H1 (cell line): ENCODE results near the gene CORO6. TPM values are rescaled to one million over a fixed set of nuclear protein-coding genes. Genes with fewer than 3 reads are reported as not detected.

Source experiments
- CTCF ChIA-PET: fragments of 300-600 bp; sonication (Branson Sonifier 250); formaldehyde crosslinking; loops from one replicate; lab custom pipeline; 2021; ENCODE audit not compliant: partially characterized antibody; lab: Charles Lee
- POLR2A ChIA-PET: fragments of 300-600 bp; sonication (Branson Sonifier 250); formaldehyde crosslinking; loops from one replicate; lab custom pipeline; 2021; ENCODE audit warnings: inconsistent platforms; ENCODE audit not compliant: partially characterized antibody; lab: Charles Lee
- DNase-seq, 2 experiments: peaks; one replicate each; pipeline versions ENCODE4 v3.0.0 to v3.0.0-alpha.2; 2010 to 2022; ENCODE audit warnings: low spot score in 2 of 2, low read depth in 1 of 2, mixed read lengths in 1 of 2
- FAIRE-seq: peaks from 2 replicates; lab custom pipeline; 2011; peaks lifted over from hg19 to GRCh38; lab: Jason Lieb, UNC
- H2AFZ ChIP-seq: 2 replicates; pipeline ENCODE4 v1.8.1; 2012; ENCODE audit warnings: low read length, inconsistent platforms
- H2AK5ac ChIP-seq: 2 replicates; pipeline ENCODE4 v1.6.1; 2013; ENCODE audit warnings: low read depth, low read length
- H2BK120ac ChIP-seq: replicated peaks from 2 replicates; pipeline ENCODE3; 2013; ENCODE audit warnings: low read depth, low read length, inconsistent platforms
- H2BK12ac ChIP-seq: 2 replicates; pipeline ENCODE4 v1.6.1; 2013; ENCODE audit warnings: low read depth, low read length
- H2BK15ac ChIP-seq: 2 replicates; pipeline ENCODE4 v1.6.1; 2013; ENCODE audit warnings: low read length
- H2BK20ac ChIP-seq: 2 replicates; pipeline ENCODE4 v1.6.1; 2013; ENCODE audit warnings: low read length
- H2BK5ac ChIP-seq: 2 replicates; pipeline ENCODE4 v1.6.1; 2013; ENCODE audit warnings: low read depth, low read length
- H3K14ac ChIP-seq: 2 replicates; pipeline ENCODE4 v1.6.1; 2013; ENCODE audit warnings: inconsistent platforms; ENCODE audit not compliant: insufficient read length
- H3K18ac ChIP-seq: 2 replicates; pipeline ENCODE4 v1.6.1; 2013; ENCODE audit warnings: low read length; ENCODE audit errors: extremely low read depth
- H3K23ac ChIP-seq: 2 replicates; pipeline ENCODE4 v1.6.1; 2013; ENCODE audit warnings: inconsistent platforms; ENCODE audit not compliant: insufficient read length
- H3K23me2 ChIP-seq: 2 replicates; pipeline ENCODE4 v1.6.1; 2013; ENCODE audit warnings: low read depth, low read length
- H3K27ac ChIP-seq: 2 replicates; pipeline ENCODE4 v1.6.1; 2011; ENCODE audit warnings: low read depth, low read length, inconsistent platforms
- H3K27me3 ChIP-seq, 4 experiments: replicated peaks in 1 of 4; 1 replicate in 1 of 4; 2 replicates in 3 of 4; pipeline versions ENCODE4 v1.6.1 to v1.8.1; 2011 to 2013; ENCODE audit warnings: low read length in 3 of 4, mild to moderate bottlenecking in 3 of 4, inconsistent platforms in 2 of 4, mixed read lengths in 2 of 4, moderate library complexity in 1 of 4; ENCODE audit not compliant: control insufficient read depth in 3 of 4, insufficient read depth in 3 of 4; ENCODE audit errors: extremely low read depth in 1 of 4
- H3K36me3 ChIP-seq, 4 experiments: 2 replicates each; pipeline versions ENCODE4 v1.6.1 to v1.8.1; 2011 to 2013; ENCODE audit warnings: mild to moderate bottlenecking in 4 of 4, low read length in 3 of 4, moderate library complexity in 2 of 4, control low read depth in 1 of 4, inconsistent platforms in 1 of 4; ENCODE audit not compliant: insufficient read depth in 4 of 4, control insufficient read depth in 2 of 4
- H3K4ac ChIP-seq: replicated peaks from 2 replicates; pipeline ENCODE3; 2013; ENCODE audit warnings: low read length, low read depth, mixed read lengths, inconsistent platforms; ENCODE audit not compliant: insufficient read length
- H3K4me1 ChIP-seq, 4 experiments: replicated peaks in 1 of 4; 1 replicate in 1 of 4; 2 replicates in 3 of 4; pipeline versions ENCODE4 v1.6.1 to v1.8.1; 2011 to 2013; ENCODE audit warnings: low read length in 3 of 4, inconsistent platforms in 2 of 4, mixed read lengths in 1 of 4; ENCODE audit not compliant: insufficient read depth in 4 of 4, control insufficient read depth in 3 of 4
- H3K4me2 ChIP-seq, 2 experiments: 2 replicates each; pipeline versions ENCODE4 v1.6.1 to v1.8.1; 2011 to 2013; ENCODE audit warnings: low read depth in 2 of 2, low read length in 2 of 2, control low read depth in 1 of 2, inconsistent platforms in 1 of 2, mild to moderate bottlenecking in 1 of 2; ENCODE audit not compliant: insufficient read depth in 1 of 2
- H3K4me3 ChIP-seq, 4 experiments: fragments of 200-600, 300-600 bp in 1 of 4; sonication (generic), shearing (Covaris generic), sonication (Bioruptor Twin) in 1 of 4; 2 replicates each; pipeline versions ENCODE4 v1.5.1 to v1.8.1; 2011 to 2016; ENCODE audit warnings: low read length in 4 of 4, low read depth in 3 of 4, control low read depth in 2 of 4, inconsistent platforms in 2 of 4, mild to moderate bottlenecking in 2 of 4, mixed read lengths in 1 of 4, moderate library complexity in 1 of 4; ENCODE audit not compliant: insufficient read depth in 2 of 4; ENCODE audit errors: extremely low read depth in 1 of 4
- H3K56ac ChIP-seq: replicated peaks from 2 replicates; pipeline ENCODE3; 2013; ENCODE audit warnings: low read depth, mild to moderate bottlenecking, mixed read lengths, low read length, inconsistent platforms; ENCODE audit not compliant: insufficient read length
- H3K79me1 ChIP-seq: 2 replicates; pipeline ENCODE4 v1.6.1; 2013; ENCODE audit warnings: low read depth, low read length, control low read depth
- H3K79me2 ChIP-seq, 2 experiments: 2 replicates each; pipeline versions ENCODE4 v1.6.1 to v1.8.1; 2012 to 2013; ENCODE audit warnings: low read length in 2 of 2, mild to moderate bottlenecking in 2 of 2, inconsistent platforms in 1 of 2; ENCODE audit not compliant: insufficient read depth in 2 of 2, control insufficient read depth in 1 of 2
- H3K9ac ChIP-seq, 4 experiments: replicated peaks in 1 of 4; 1 replicate in 1 of 4; 2 replicates in 3 of 4; pipeline versions ENCODE4 v1.6.1 to v1.8.1; 2011 to 2013; ENCODE audit warnings: low read depth in 3 of 4, low read length in 3 of 4, control low read depth in 2 of 4, mild to moderate bottlenecking in 2 of 4, moderate library complexity in 2 of 4, inconsistent platforms in 1 of 4; ENCODE audit errors: extremely low read depth in 1 of 4
- H3K9me3 ChIP-seq, 2 experiments: 2 replicates each; pipeline versions ENCODE4 v1.6.1 to v1.8.1; 2012 to 2013; ENCODE audit warnings: mild to moderate bottlenecking in 2 of 2, moderate library complexity in 2 of 2, control low read depth in 1 of 2, inconsistent platforms in 1 of 2, low read depth in 1 of 2, low read length in 1 of 2, mixed read lengths in 1 of 2; ENCODE audit not compliant: insufficient read depth in 2 of 2
- H4K20me1 ChIP-seq, 2 experiments: replicated peaks in 1 of 2; 2 replicates each; pipeline versions ENCODE3 to v1.8.1; 2011 to 2013; ENCODE audit warnings: inconsistent platforms in 2 of 2, low read length in 2 of 2, mild to moderate bottlenecking in 1 of 2; ENCODE audit not compliant: insufficient read depth in 2 of 2, control insufficient read depth in 1 of 2
- H4K5ac ChIP-seq: 2 replicates; pipeline ENCODE4 v1.6.1; 2013; ENCODE audit warnings: low read length, low read depth, mixed read lengths, inconsistent platforms; ENCODE audit not compliant: insufficient read length
- H4K8ac ChIP-seq: 2 replicates; pipeline ENCODE4 v1.8.0; 2013; ENCODE audit warnings: mild to moderate bottlenecking, moderate library complexity, low read length, inconsistent platforms; ENCODE audit not compliant: insufficient read depth; ENCODE audit errors: extremely low read depth
- H4K91ac ChIP-seq: replicated peaks from 2 replicates; pipeline ENCODE3; 2013; ENCODE audit warnings: low read length, mixed read lengths, inconsistent platforms; ENCODE audit not compliant: insufficient read length
- BRCA1 ChIP-seq: IDR thresholded peaks from 2 replicates; pipeline ENCODE4 v1.6.1; 2012; ENCODE audit warnings: low read depth, low read length, improper control_type of control experiment
- CREB1 ChIP-seq: IDR thresholded peaks from 2 replicates; pipeline ENCODE4 v1.6.1; 2012; ENCODE audit warnings: inconsistent platforms
- E2F6 ChIP-seq: IDR thresholded peaks from 2 replicates; pipeline ENCODE4 v1.6.1; 2012; ENCODE audit warnings: inconsistent platforms
- KDM4A ChIP-seq: IDR thresholded peaks from one replicate; pipeline ENCODE4 v1.7.1; 2012; ENCODE audit warnings: low read depth, mild to moderate bottlenecking, moderate library complexity, low read length, inconsistent platforms; ENCODE audit not compliant: severe bottlenecking
- MAX ChIP-seq: IDR thresholded peaks from 2 replicates; pipeline ENCODE4 v1.6.1; 2012; ENCODE audit warnings: inconsistent platforms
- SIN3A ChIP-seq, 2 experiments: IDR thresholded peaks in 1 of 2; conservative IDR thresholded peaks in 1 of 2; 2 replicates each; pipeline ENCODE4 v1.6.1; 2011 to 2012; ENCODE audit warnings: low read length in 2 of 2, improper control_type of control experiment in 1 of 2, low read depth in 1 of 2, mild to moderate bottlenecking in 1 of 2
- WGBS, 2 experiments: shearing (Covaris generic) in 1 of 2; methylation state at CpG; one replicate each; pipeline versions ENCODE4 v1.1.6 to v1.1.7; 2013 to 2015; ENCODE audit warnings: low lambda C conversion rate in 2 of 2, mixed read lengths in 2 of 2, inconsistent platforms in 1 of 2, low coverage in 1 of 2, missing lambda C conversion rate in 1 of 2; ENCODE audit not compliant: insufficient replicate concordance in 2 of 2, insufficient coverage in 1 of 2, insufficient read length in 1 of 2; ENCODE audit errors: extremely low coverage in 1 of 2, missing lambda C conversion rate in 1 of 2; 5-methylcytosine and 5-hydroxymethylcytosine counted together
- polyA plus RNA-seq, 7 experiments: library from polyadenylated mRNA; depleted of rRNA in 3 of 7; stranded (reverse) in 5 of 7; unstranded in 2 of 7; fragments of >200 nt in 5 of 7; fragments of 200-250 nt in 2 of 7; gene quantifications; 1 replicate in 5 of 7; 2 replicates in 1 of 7; 4 replicates in 1 of 7; pipeline versions ENCODE4 v1.2.1 to v1.2.3, GENCODE V29; 2011 to 2013; ENCODE audit warnings: missing spikeins in 2 of 7, mixed read lengths in 2 of 7
- total RNA-seq: library from RNA; stranded (reverse); fragmentation: NEBNext Ultra II Directional; extraction: Animal tissue kit (Norgen Biotek cat#: 25700); gene quantifications from 2 replicates; pipeline ENCODE4 v1.2.1, GENCODE V29; 2021
- TF ChIP-seq, protein P1 (sequence below), 3 experiments: IDR thresholded peaks; 1 replicate in 2 of 3; 2 replicates in 1 of 3; pipeline versions ENCODE4 v1.5.1 to v1.6.1; 2011; ENCODE audit warnings: low read length in 3 of 3, mild to moderate bottlenecking in 3 of 3, inconsistent platforms in 2 of 3, low read depth in 1 of 3, moderate library complexity in 1 of 3; ENCODE audit not compliant: insufficient read depth in 1 of 3; ENCODE audit errors: control extremely low read depth in 1 of 3

CORO6 gene
- total and polyA plus RNA-seq, 2 of the 8 experiments (the other 6 are each of a cell fraction or from before 2014, with no cell fraction given) = 2.5 to 8.6 TPM

GRCh38 chr17:29592850-29593551, 29.7 kb downstream of the CORO6 start, which contains the start of gene ANKRD13B:
Gene ANKRD13B, plus strand, starts transcription at chr17:29593132. Its CDS starts 490 bp downstream, at chr17:29593622.
- H4K8ac ChIP-seq = peak within 1 kb of the TSS; percentile 63
- H2BK5ac ChIP-seq = peak within 1 kb of the TSS; percentile 44; the same call in 1 of the 2 replicates
- H4K91ac ChIP-seq = no peak within 1 kb of the TSS
- no peak within 1 kb of the TSS for H2BK120ac ChIP-seq
- H3K23me2 ChIP-seq = peaks cover 40% of the 10 kb centered on the region
- H3K14ac ChIP-seq = no peak within 1 kb of the TSS
- H3K27me3 ChIP-seq = peaks cover 0 to 6% (median 5%) of the 10 kb centered on the region in 4 experiments; a peak in 2 of 7 replicates
- peak within 1 kb of the TSS; percentile 25 for H4K5ac ChIP-seq
- peaks cover 7% of the 10 kb centered on the region; the same call in 1 of the 2 replicates for H3K79me1 ChIP-seq
- H3K9ac ChIP-seq = peak within 1 kb of the TSS in 1 of 4 experiments; percentile 50; a peak in 2 of 7 replicates
- no peak within 1 kb of the TSS for H3K23ac ChIP-seq
- peak within 1 kb of the TSS; percentile 86 to 93 for H3K4me2 ChIP-seq
- no peak within 1 kb of the TSS for H2AK5ac ChIP-seq
- H2BK20ac ChIP-seq = no peak within 1 kb of the TSS
- H2BK15ac ChIP-seq = no peak within 1 kb of the TSS
- H3K18ac ChIP-seq = peak within 1 kb of the TSS; percentile 89; the same call in 1 of the 2 replicates
- peak within 1 kb of the TSS; percentile 54 for H3K56ac ChIP-seq
- H4K20me1 ChIP-seq = peaks cover 8 to 25% of the 10 kb centered on the region in 2 experiments
- peak within 1 kb of the TSS; percentile 83; the same call in 1 of the 2 replicates for H2BK12ac ChIP-seq
- H3K9me3 ChIP-seq = no peaks in the 10 kb centered on the region
- H3K4ac ChIP-seq = no peak within 1 kb of the TSS
- H3K4me1 ChIP-seq = peaks cover 10 to 66% (median 45%) of the 10 kb centered on the region in 4 experiments
- POLR2A ChIA-PET = interaction anchor here (1.2 to 3.6 kb wide), 11 partner anchors 12 to 337 kb away, joined by 4 to 30 read pairs (median 7); partner anchors contain the start of genes NUFIP2, TAOK1 and TP53I13
- H2AFZ ChIP-seq = no peak within 1 kb of the TSS
- no peaks in the 10 kb centered on the region for H3K36me3 ChIP-seq
- CTCF ChIA-PET = interaction anchor here (1.2 to 5.0 kb wide), 8 partner anchors 13 to 336 kb away, joined by 3 to 167 read pairs (median 4); partner anchors contain the start of genes CORO6 and TP53I13
- H3K4me3 ChIP-seq = peak within 1 kb of the TSS; percentile 38 to 83 (median 70)
- no peak within 1 kb of the TSS for H3K27ac ChIP-seq
- 3% methylated on average over 35 of the region's 96 CpGs; no CpG with 5 or more reads in 1 of the 2 experiments for whole genome bisulfite sequencing, 2 experiments
- H3K79me2 ChIP-seq = peaks cover 0 to 33% of the 10 kb centered on the region in 2 experiments; a peak in 2 of 4 replicates
- DNase-seq = peak in 1 of 2 experiments; percentile 85
- no peak for FAIRE-seq
- TF ChIP-seq KDM4A (peak; percentile 26), MAX (peak; percentile 28; the same call in 1 of the 2 replicates), E2F6 (0 out of 2 replicates have a peak, but pooled peaks have one; percentile 4), BRCA1 (no peak), CREB1 (0 out of 2 replicates have a peak, but pooled peaks have one; percentile 41), SIN3A (conservative IDR thresholded peaks at IDR 0.05 in 1 of 2, IDR thresholded peaks at IDR 0.05 in 1 of 2; ENCODE audit: low read depth in 1 of 2, low read length in 2 of 2) (peak in 1 of 2 experiments; percentile 36; a peak in 1 of 4 replicates)
- TF ChIP-seq, protein P1, sequence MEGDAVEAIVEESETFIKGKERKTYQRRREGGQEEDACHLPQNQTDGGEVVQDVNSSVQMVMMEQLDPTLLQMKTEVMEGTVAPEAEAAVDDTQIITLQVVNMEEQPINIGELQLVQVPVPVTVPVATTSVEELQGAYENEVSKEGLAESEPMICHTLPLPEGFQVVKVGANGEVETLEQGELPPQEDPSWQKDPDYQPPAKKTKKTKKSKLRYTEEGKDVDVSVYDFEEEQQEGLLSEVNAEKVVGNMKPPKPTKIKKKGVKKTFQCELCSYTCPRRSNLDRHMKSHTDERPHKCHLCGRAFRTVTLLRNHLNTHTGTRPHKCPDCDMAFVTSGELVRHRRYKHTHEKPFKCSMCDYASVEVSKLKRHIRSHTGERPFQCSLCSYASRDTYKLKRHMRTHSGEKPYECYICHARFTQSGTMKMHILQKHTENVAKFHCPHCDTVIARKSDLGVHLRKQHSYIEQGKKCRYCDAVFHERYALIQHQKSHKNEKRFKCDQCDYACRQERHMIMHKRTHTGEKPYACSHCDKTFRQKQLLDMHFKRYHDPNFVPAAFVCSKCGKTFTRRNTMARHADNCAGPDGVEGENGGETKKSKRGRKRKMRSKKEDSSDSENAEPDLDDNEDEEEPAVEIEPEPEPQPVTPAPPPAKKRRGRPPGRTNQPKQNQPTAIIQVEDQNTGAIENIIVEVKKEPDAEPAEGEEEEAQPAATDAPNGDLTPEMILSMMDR (IDR thresholded peaks at IDR 0.05; ENCODE audit: control extremely low read depth in 1 of 3, insufficient read depth in 1 of 3, low read depth in 1 of 3, low read length in 3 of 3) = no peak
